Heart right ventricle (tissue), 16 donors: ENCODE measurements around the gene TMEM225. TPM values are rescaled to one million over a fixed set of nuclear protein-coding genes. Genes with fewer than 3 reads are reported as not detected.

Experiments used
- ATAC-seq, 8 donors: fragments of 200-7000 bp; cut with Tn5 transposase; one replicate each; pipeline ENCODE4 v1.9.1; 2020; ENCODE audit warnings: mild to moderate bottlenecking in 8 of 8, moderate library complexity in 8 of 8, moderate number of reproducible peaks in 1 of 8
- DNase-seq, 2 donors: peaks; one replicate each; pipeline ENCODE4 v3.0.0-alpha.2; 2020
- H3K27ac ChIP-seq, 10 donors: fragments of 200-600 bp; sonication (generic) in 2 of 10; one replicate each; pipeline versions ENCODE4 v1.5.0 to v1.8.0; 2020 to 2022; ENCODE audit warnings: mild to moderate bottlenecking in 3 of 10
- H3K27me3 ChIP-seq, 7 donors: fragments of 200-600 bp; one replicate each; pipeline ENCODE4 v1.8.0; 2021 to 2022; ENCODE audit warnings: mild to moderate bottlenecking in 2 of 7
- H3K36me3 ChIP-seq, 9 donors: fragments of 200-600 bp; sonication (generic) in 1 of 9; one replicate each; pipeline versions ENCODE4 v1.5.0 to v1.8.0; 2020 to 2022; ENCODE audit warnings: mild to moderate bottlenecking in 2 of 9
- H3K4me1 ChIP-seq, 9 donors: fragments of 200-600 bp; sonication (generic) in 1 of 9; one replicate each; pipeline versions ENCODE4 v1.5.0 to v1.8.0; 2020 to 2022; ENCODE audit warnings: mild to moderate bottlenecking in 4 of 9
- H3K4me3 ChIP-seq, 10 donors: fragments of 200-600 bp; sonication (generic) in 2 of 10; one replicate each; pipeline versions ENCODE4 v1.5.0 to v1.8.0; 2020 to 2022; ENCODE audit warnings: mild to moderate bottlenecking in 7 of 10, moderate library complexity in 2 of 10
- H3K9me3 ChIP-seq, 11 donors: fragments of 200-600 bp in 10 of 11; sonication (generic) in 2 of 11; one replicate each; pipeline versions ENCODE4 v1.5.0 to v1.8.0; 2013 to 2022; ENCODE audit warnings: mild to moderate bottlenecking in 2 of 11, control low read depth in 1 of 11, moderate library complexity in 1 of 11
- CTCF ChIP-seq, 9 donors: fragments of 200-600 bp; sonication (generic) in 2 of 9; IDR thresholded peaks; one replicate each; pipeline versions ENCODE4 v1.5.0 to v1.8.0; 2021 to 2022; ENCODE audit warnings: antibody characterized with exemption in 9 of 9, mild to moderate bottlenecking in 5 of 9, moderate library complexity in 1 of 9
- WGBS, 2 donors: extraction: QIAGEN DNeasy Blood & Tissue Kit; methylation state at CpG; one replicate each; pipeline ENCODE4 v1.1.7; 2013; ENCODE audit warnings: inconsistent platforms in 1 of 2; 5-methylcytosine and 5-hydroxymethylcytosine counted together
- intact Hi-C, 10 donors: fragments of 100-400 bp; cut with DNase I; formaldehyde crosslinking; loops; one replicate each; pipeline versions ENCODE4 v1.11.1 to v1.14.2; 2022
- polyA plus RNA-seq, 2 donors: library from polyadenylated mRNA; stranded (reverse); fragments of 200-250 nt; gene quantifications; one replicate each; pipeline ENCODE4 v1.2.3, GENCODE V29; 2013
- total RNA-seq, 10 donors: library from RNA; stranded (reverse); fragmentation: NEBNext Ultra II Directional in 3 of 10; extraction: Animal tissue kit (Norgen Biotek cat#: 25700) in 3 of 10; gene quantifications; one replicate each; pipeline versions ENCODE4 v1.2.1 to v1.2.4, GENCODE V29; 2021 to 2023
- donor health status: Arrhythmogenic right ventricular cardiomyopathy.
- donor health status: ischemic (EF 13 %, LVEDD 7.1; RV severe dilation, severe dysfunction).
- donor health status: healthy with polysubstance abuse.
- donor health status: DM: no; HTN: yes; CAD: no.
- donor health status: DM: no; HTN: no; CAD: no.
- donor health status: ischemic (EF 25% LVEDD 6.9; RV normal size, moderate dysfunction).
- donor health status: ischemic (EF 25% LVEDD 5.7; RV mildly dilated, moderate dysfunction).
- donor health status: healthy.
- donor health status: DM: yes; HTN: yes; CAD: no.
- donor health status: Ischemic cardiomyopathy.
- donor health status: ischemic (EF 35%, LVEDD 5.7; RV mildly dilated, moderate dysfunction).
- donor health status: nonischemic (EF 11% LVEDD 7.7; RV severe dilation, severe dysfunction).
- donor health status: DM: yes; HTN: yes; CAD: no.
- donor health status: PGD.
- donor health status: ischemic (EF 29% LVEDD 5.4; RV normal size, mild dysfunction).
- donor health status: nonischemic (EF 23%, LVEDD 6.1; RV moderate dilation, normal function).

Gene TMEM225
- total and polyA plus RNA-seq, 12 donors, result not detected

GRCh38 chr11:123856444-123856843, 29.0 kb downstream of the TMEM225 start:
- Histone ChIP-seq H3K4me3 (no peak overlapping the region), H3K9me3 (peaks cover 0 to 9% (median 0%) of the 10 kb centered on the region in 11 donors), H3K27ac (no peak overlapping the region), H3K4me1 (no peaks in the 10 kb centered on the region), H3K27me3 (peaks cover 0 to 6% (median 0%) of the 10 kb centered on the region in 7 donors), H3K36me3 (no peaks in the 10 kb centered on the region)
- no peak for DNase-seq
- intact Hi-C loops, result no loop called here
- WGBS, 2 donors, result 83 to 92% methylated on average over 2 of the region's 2 CpGs
- no peak for ATAC-seq
- no peak for TF ChIP-seq CTCF (IDR thresholded peaks at IDR 0.05)

DNA sequence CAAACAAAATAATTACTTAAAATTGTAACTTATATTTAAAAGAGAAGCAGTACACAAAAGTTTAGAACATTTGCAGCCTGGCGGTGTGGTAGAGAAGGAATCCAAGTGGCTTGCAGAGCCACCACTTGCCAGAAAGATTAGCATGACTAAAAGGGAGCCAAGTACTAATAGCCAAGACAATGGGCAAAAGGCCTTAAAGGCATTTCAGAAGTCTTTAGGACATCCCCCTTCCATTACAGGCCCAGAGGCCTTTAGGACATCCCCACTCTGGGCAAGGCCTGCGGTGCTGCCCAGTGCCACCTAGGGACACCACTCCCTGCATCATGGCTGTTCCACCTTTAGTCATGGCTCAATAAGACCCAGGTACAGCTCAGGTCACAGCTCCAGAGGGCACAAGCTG, 32.4 kb downstream of the TMEM225 start:
- 96 to 97% methylated on average over 2 of the region's 2 CpGs for WGBS, 2 donors
- Histone ChIP-seq H3K36me3 (no peaks in the 10 kb centered on the region), H3K4me1 (no peaks in the 10 kb centered on the region), H3K4me3 (no peak overlapping the region), H3K27ac (no peak overlapping the region), H3K27me3 (peaks cover 0 to 6% (median 0%) of the 10 kb centered on the region in 7 donors), H3K9me3 (peaks cover 0 to 9% (median 0%) of the 10 kb centered on the region in 11 donors)
- intact Hi-C loops, result no loop called here
- DNase-seq, result no peak
- no peak for TF ChIP-seq CTCF (IDR thresholded peaks at IDR 0.05)
- ATAC-seq, result no peak

DNA sequence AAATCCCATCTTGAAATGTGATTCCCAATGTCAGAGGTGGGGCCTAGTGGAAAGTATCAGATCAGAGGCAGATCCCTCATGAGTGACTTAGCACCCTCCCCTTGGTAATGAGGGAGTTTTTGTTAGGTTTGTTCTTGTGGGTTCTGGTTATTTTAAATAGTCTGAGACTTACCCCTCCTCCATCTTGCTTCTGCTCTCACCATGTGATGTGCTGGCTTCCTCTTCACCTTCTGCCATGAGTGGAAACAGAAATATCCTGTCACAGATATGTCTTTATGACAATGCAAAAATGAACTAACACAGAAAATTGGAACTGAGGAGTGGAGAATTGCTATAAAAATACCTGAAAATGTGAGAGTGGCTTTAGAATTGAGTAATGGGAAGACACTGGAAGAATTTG, 33.1 kb downstream of the TMEM225 start:
- intact Hi-C loops, result no loop called here
- Histone ChIP-seq H3K36me3 (no peaks in the 10 kb centered on the region), H3K4me3 (no peak overlapping the region), H3K9me3 (peaks cover 0 to 9% (median 0%) of the 10 kb centered on the region in 11 donors), H3K27me3 (peaks cover 0 to 6% (median 0%) of the 10 kb centered on the region in 7 donors), H3K4me1 (no peaks in the 10 kb centered on the region), H3K27ac (no peak overlapping the region)
- TF ChIP-seq CTCF (IDR thresholded peaks at IDR 0.05), result no peak
- ATAC-seq, result no peak
- DNase-seq, result no peak

DNA sequence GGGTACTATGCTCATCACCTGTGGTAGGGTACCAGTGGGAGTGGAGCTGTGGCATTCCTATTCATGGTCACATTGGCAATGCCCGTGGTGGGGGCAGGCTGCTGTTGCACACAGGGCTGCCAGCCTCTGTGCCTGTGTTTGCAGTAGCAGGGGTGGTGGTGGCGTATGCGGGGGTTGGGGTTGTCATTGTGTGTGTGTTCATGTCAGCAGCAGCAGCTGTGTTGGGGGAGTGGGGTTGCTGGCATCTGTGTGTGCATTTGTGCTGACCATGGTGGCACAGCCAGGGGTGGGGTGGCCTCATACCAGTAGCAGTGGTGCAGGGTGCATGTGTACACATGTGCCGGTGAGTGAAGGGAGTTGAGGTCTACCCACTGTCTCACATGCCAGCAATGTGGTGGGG, 34.4 kb downstream of the TMEM225 start:
- intact Hi-C loops, result no loop called here
- Histone ChIP-seq H3K4me1 (no peaks in the 10 kb centered on the region), H3K9me3 (peaks cover 0 to 2% (median 0%) of the 10 kb centered on the region in 11 donors), H3K27ac (no peak overlapping the region), H3K4me3 (no peak overlapping the region), H3K27me3 (peaks cover 0 to 6% (median 0%) of the 10 kb centered on the region in 7 donors), H3K36me3 (no peaks in the 10 kb centered on the region)
- ATAC-seq (no peak), DNase-seq (no peak)
- TF ChIP-seq CTCF (IDR thresholded peaks at IDR 0.05), result no peak
- WGBS, 2 donors, result 86 to 95% methylated on average over 4 of the region's 4 CpGs
